ENCODE measurements around the gene ZFP90.
"Not testable (repeated sequence)": the region's sequence is repeated elsewhere in the genome, so short reads cannot be mapped to it uniquely, and the experiment has no call there.

ZFP90 gene

GRCh38 chr16:68517606-68518166, 21.4 kb upstream of the ZFP90 start:
- no peak for DNase-seq (ENCODE audit: low spot score)

DNA sequence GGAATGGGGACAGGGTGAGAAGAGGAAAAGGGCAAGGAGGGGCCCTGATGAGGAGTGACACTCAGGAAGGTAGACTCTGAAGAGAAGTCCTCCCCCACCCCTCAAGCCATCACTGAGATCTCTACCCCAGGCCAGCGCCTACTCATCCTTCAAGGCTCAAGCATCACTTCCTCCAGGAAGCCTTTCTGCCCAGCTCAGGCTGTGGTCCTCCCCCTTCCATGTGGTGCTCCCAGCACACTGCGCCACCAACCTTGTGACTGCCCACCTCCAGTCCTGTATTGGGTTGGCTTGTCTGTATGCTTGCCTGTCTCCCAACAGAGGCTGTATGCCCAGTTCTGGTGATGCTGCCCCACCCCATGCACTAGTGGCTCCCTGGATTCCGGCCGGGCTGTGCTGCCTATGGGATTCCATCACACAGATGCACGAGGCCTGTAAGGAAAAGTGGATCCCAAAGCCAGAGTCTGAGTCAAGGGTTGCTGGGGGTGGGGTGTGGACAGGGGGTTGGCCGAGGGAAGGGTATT, 19.8 kb upstream of the ZFP90 start:
- no peak for DNase-seq (ENCODE audit: low spot score)

DNA sequence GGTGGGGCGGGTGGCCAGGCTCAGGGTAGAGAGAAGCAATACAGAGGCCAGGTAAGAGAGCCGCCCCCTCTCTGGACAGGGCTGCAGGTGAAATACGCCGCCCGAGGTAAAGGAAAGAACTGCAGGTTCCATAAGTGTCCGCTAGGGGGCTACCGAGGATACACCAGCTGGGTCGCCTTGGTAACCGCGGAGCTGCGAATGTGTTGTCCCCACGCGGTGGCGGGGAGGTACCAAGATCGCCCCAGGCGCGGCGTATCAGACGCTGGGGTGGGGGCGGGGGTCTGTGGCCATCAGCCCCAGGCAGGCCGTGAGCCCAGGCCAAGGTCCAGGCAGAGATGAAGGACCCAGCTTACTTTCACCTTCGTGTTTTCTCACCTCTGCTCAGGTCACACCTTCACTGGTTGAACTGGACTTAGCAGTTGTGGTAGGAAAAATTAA, 18.4 kb upstream of the ZFP90 start:
- peak; percentile 98 for DNase-seq (ENCODE audit: low spot score)

- no peak for DNase-seq (ENCODE audit: low spot score)
Measured at GRCh38 chr16:68524069-68524820, 14.8 kb upstream of the ZFP90 start.

DNA sequence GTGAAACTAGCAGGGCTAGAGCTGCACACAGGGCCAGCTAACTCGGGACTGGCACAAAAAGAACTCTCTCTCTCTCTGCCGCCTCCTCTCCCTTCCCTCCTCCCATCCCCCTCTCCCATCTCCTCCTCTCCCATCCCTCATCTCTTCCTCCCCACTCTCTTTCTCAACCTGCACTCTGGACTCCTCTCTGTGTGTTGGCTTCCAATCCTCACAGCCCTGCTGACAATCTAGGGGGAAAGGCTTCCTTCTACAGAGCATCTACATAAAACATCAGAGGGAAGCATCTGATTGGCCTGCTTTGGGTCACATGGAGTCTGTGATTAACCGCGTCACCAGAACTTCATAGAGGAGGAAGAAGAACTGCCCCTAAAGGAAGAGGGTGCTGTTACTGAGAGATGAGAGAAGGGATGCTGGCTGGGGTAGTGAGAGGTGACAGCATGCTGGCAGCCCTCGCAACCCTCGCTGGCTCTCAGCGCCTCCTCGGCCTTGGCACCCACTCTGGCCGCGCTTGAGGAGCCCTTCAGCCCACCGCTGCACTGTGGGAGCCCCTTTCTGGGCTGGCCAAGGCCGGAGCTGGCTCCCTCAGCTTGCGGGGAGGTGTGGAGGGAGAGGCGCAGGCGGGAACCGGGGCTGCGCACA, 12.8 kb upstream of the ZFP90 start:
- peak; percentile 50 for DNase-seq (ENCODE audit: low spot score)

DNA sequence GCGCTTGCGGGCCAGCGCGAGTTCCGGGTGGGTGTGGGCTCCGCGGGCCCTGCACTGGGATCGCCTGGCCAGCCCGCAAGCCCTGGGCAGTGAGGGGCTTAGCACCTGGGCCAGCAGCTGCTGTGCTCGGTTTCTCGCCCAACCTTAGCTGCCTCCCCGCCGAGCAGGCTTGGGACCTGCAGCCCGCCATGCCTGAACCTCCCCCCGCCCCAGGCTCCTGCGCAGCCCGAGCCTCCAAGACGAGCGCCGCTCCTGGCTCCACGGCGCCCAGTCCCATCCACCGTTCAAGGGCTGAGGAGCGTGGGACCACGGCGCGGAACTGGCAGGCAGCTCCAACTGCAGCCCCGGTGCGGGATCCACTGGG, 12.3 kb upstream of the ZFP90 start:
- no peak for DNase-seq (ENCODE audit: low spot score)

DNA sequence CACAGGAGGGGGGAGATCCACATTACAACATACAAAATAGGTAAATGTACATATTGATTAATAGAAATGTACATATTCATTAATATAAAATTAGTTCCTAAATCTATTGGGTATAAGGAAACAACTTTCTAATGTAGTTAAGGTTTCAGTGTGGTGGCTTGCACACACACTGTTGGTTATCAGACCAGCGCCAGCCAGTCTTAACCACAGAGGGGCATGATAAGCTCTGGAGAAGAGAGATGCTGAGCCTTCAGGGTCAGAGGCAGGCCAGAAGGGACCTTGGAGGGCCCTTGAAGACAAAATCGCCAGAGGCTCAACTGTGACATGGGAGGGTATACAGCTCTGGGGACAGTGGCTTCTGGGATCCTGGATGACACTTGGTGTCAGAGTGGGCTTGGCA, 10.9 kb upstream of the ZFP90 start:
- DNase-seq (ENCODE audit: low spot score) = no peak

- peak; percentile 98 for DNase-seq (ENCODE audit: low spot score)
Measured at GRCh38 chr16:68528686-68529379, 10.3 kb upstream of the ZFP90 start.

- no peak for DNase-seq (ENCODE audit: low spot score)
Measured at GRCh38 chr16:68529608-68529930, 9.5 kb upstream of the ZFP90 start.

GRCh38 chr16:68529931-68530701, 9.0 kb upstream of the ZFP90 start:
- DNase-seq (ENCODE audit: low spot score) = peak; percentile 91

- DNase-seq (ENCODE audit: low spot score) = no peak
Measured at GRCh38 chr16:68533937-68534336, 5.2 kb upstream of the ZFP90 start.

GRCh38 chr16:68535331-68535730, 3.8 kb upstream of the ZFP90 start:
- no peak for DNase-seq (ENCODE audit: low spot score)

DNA sequence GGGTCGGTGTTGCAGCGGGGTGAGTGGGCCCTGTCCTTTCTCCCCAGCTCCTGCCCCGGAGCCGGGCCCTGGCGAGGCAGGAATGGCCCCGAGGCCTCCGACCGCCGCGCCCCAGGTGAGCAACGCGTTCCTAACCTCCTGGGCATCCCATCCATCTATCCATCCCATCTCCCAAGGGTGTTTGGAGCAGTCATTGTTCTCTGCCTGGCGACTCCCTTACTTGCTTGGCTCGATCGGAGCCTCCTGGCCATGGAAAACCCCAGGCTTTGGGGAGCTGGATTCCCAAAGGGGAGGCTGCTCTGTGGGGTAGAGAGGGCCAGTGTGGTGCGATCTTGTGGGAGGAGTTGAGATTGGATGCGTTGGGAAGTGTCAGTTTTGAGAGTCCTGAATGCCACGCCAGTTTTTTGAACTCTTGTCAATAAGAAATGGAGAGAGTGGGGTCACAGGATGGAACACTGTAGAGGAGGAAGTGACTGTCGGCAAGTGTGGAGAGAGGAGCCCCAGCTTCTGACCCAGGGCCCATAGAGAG, 684 bp downstream of the ZFP90 start:
- no peak for DNase-seq (ENCODE audit: low spot score)

GRCh38 chr16:68548947-68549346, 9.9 kb downstream of the ZFP90 start:
- no peak for DNase-seq (ENCODE audit: low spot score)

GRCh38 chr16:68553186-68553585, 14.1 kb downstream of the ZFP90 start:
- no peak for DNase-seq (ENCODE audit: low spot score)

DNA sequence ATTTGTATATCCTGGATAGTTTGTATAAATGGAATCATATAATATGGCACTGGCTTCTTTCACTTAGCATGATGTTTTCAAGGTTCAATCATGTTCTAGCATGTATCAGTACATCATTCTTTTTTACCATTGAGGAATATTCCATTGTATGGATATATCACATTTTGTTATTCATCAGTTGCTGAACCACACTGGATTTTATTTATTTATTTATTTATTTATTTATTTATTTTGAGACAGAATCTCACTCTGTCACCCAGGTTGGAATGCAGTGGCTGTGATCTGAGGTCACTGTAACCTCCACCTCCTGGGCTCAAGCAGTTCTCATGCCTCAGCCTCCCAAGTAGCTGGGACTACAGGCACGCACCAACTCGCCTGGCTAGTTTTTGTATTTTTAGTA, 21.2 kb downstream of the ZFP90 start:
- DNase-seq (ENCODE audit: low spot score) = not testable (repeated sequence)

DNA sequence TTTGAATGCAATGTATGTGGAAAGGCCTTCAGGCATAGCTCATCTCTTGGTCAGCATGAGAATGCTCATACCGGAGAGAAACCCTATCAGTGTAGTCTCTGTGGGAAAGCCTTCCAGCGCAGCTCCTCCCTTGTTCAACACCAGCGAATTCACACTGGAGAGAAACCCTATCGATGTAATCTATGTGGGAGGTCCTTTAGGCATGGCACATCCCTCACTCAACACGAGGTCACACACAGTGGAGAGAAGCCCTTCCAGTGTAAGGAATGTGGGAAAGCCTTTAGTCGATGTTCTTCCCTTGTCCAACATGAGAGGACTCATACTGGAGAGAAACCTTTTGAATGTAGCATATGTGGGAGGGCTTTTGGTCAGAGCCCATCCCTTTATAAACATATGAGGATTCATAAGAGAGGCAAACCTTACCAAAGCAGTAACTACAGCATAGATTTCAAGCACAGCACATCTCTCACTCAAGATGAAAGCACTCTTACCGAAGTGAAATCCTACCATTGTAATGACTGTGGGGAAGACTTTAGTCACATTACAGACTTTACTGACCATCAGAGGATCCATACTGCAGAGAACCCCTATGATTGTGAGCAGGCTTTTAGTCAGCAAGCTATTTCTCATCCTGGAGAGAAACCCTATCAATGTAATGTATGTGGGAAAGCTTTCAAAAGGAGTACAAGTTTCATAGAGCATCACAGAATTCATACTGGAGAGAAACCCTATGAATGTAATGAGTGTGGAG, 24.7 kb downstream of the ZFP90 start:
- DNase-seq (ENCODE audit: low spot score) = no peak

DNA sequence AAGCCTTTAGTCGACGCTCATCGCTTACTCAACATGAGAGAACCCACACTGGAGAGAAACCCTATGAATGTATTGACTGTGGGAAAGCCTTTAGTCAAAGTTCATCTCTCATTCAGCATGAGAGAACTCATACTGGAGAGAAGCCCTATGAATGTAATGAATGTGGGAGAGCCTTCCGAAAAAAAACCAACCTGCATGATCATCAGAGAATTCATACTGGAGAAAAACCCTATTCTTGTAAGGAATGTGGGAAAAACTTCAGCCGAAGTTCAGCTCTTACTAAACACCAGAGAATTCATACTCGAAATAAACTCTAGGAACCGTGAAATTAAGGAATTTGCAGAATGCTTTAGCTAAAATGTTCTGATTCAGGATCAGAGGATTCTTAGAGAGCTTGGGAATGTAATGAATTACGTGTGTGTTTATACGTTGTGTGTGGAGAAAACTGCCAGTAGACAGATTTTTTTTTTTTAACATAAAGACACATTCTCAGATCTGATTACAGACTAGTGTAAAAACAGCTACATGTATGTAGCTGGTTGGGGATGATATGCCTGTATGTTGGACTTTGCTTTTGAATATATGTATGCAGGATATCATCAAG, 25.4 kb downstream of the ZFP90 start:
- no peak for DNase-seq (ENCODE audit: low spot score)

- no peak for DNase-seq (ENCODE audit: low spot score)
Measured at GRCh38 chr16:68574479-68574878, 35.4 kb downstream of the ZFP90 start.

- DNase-seq (ENCODE audit: low spot score) = no peak
Measured at GRCh38 chr16:68575082-68575481, 36.0 kb downstream of the ZFP90 start.

Measured in HuH-7 (cell line).